SK-N-SH (cell line): ENCODE data around the gene IMPG1. TPM values are rescaled to one million over a fixed set of nuclear protein-coding genes. Genes with fewer than 3 reads are reported as not detected.

ENCODE experiments used
- CTCF ChIA-PET: fragments of 300-600, 350-600 bp; formaldehyde crosslinking; extraction: SDS; loops from one replicate; lab custom pipeline; 2021; lab: Yijun Ruan, JAX
- POLR2A ChIA-PET: fragments of 350-600 bp; sonication (Branson Sonifier 250); formaldehyde crosslinking; extraction: SDS; loops from one replicate; lab custom pipeline; 2020; ENCODE audit warnings: antibody characterized with exemption, inconsistent platforms; lab: Yijun Ruan, JAX
- DNase-seq: peaks from one replicate; pipeline ENCODE4 v3.0.0; 2012
- H2AFZ ChIP-seq: fragments of 200-600 bp; sonication (generic); 2 replicates; pipeline ENCODE4 v1.8.1; 2016; ENCODE audit warnings: antibody characterized with exemption, mild to moderate bottlenecking, low read depth
- H3F3A ChIP-seq: fragments of 200-600 bp; sonication (generic); replicated peaks from 2 replicates; pipeline ENCODE3; 2016; ENCODE audit warnings: antibody characterized with exemption, mild to moderate bottlenecking; ENCODE audit not compliant: insufficient read depth
- H3K27ac ChIP-seq, 2 experiments: fragments of 200-500 bp in 1 of 2; fragments of 200-600 bp in 1 of 2; sonication (Bioruptor generic) in 1 of 2; sonication (generic), shearing (Covaris generic) in 1 of 2; 2 replicates each; pipeline versions ENCODE4 v1.5.1 to v1.6.1; 2014 to 2016; ENCODE audit warnings: low read depth in 2 of 2, inconsistent platforms in 1 of 2, low read length in 1 of 2, mild to moderate bottlenecking in 1 of 2, mixed read lengths in 1 of 2
- H3K27me3 ChIP-seq: fragments of 200-600 bp; sonication (generic), shearing (Covaris generic); 2 replicates; pipeline ENCODE4 v1.6.1; 2016; ENCODE audit warnings: mixed run types; ENCODE audit not compliant: insufficient read depth
- H3K36me3 ChIP-seq, 2 experiments: fragments of 200-500 bp in 1 of 2; fragments of 200-600 bp in 1 of 2; sonication (Bioruptor generic) in 1 of 2; sonication (generic) in 1 of 2; replicated peaks in 1 of 2; 2 replicates each; pipeline versions ENCODE3 to v1.5.1; 2014 to 2016; ENCODE audit warnings: low read length in 1 of 2, mild to moderate bottlenecking in 1 of 2; ENCODE audit not compliant: insufficient read depth in 2 of 2, control insufficient read depth in 1 of 2
- H3K4me1 ChIP-seq, 2 experiments: fragments of 200-500 bp in 1 of 2; fragments of 200-600 bp in 1 of 2; sonication (Bioruptor generic) in 1 of 2; sonication (generic), shearing (Covaris generic) in 1 of 2; 2 replicates each; pipeline versions ENCODE4 v1.5.1 to v1.6.1; 2014 to 2016; ENCODE audit warnings: low read depth in 1 of 2, low read length in 1 of 2, mixed run types in 1 of 2; ENCODE audit not compliant: insufficient read depth in 2 of 2, control insufficient read depth in 1 of 2
- H3K4me2 ChIP-seq: fragments of 200-600 bp; sonication (generic), shearing (Covaris generic); 2 replicates; pipeline ENCODE4 v1.6.1; 2017; ENCODE audit warnings: mixed run types
- H3K4me3 ChIP-seq, 2 experiments: fragments of 200-500 bp in 1 of 2; fragments of 200-600 bp in 1 of 2; sonication (Bioruptor generic) in 1 of 2; sonication (generic), shearing (Covaris generic) in 1 of 2; 2 replicates each; pipeline versions ENCODE4 v1.5.1 to v1.8.1; 2014 to 2016; ENCODE audit warnings: low read depth in 2 of 2, inconsistent platforms in 1 of 2, low read length in 1 of 2, mild to moderate bottlenecking in 1 of 2, mixed read lengths in 1 of 2, moderate library complexity in 1 of 2
- H3K79me2 ChIP-seq: fragments of 200-600 bp; sonication (generic); 2 replicates; pipeline ENCODE4 v1.8.1; 2017; ENCODE audit warnings: mild to moderate bottlenecking; ENCODE audit not compliant: insufficient read depth
- H3K9ac ChIP-seq: fragments of 200-600 bp; sonication (generic); 2 replicates; pipeline ENCODE4 v1.6.1; 2017; ENCODE audit warnings: mixed run types
- H3K9me2 ChIP-seq: fragments of 200-600 bp; sonication (generic); 2 replicates; pipeline ENCODE4 v1.6.1; 2017; ENCODE audit warnings: mixed run types
- H3K9me3 ChIP-seq: fragments of 200-600 bp; sonication (generic); 2 replicates; pipeline ENCODE4 v1.6.1; 2017; ENCODE audit warnings: mixed run types, mild to moderate bottlenecking, moderate library complexity
- H4K20me1 ChIP-seq: fragments of 200-600 bp; sonication (generic); 2 replicates; pipeline ENCODE4 v1.6.1; 2017; ENCODE audit warnings: mild to moderate bottlenecking, mixed run types; ENCODE audit not compliant: insufficient read depth
- EZH2phosphoT487 ChIP-seq: fragments of 200-600 bp; sonication (generic); IDR thresholded peaks from 2 replicates; pipeline ENCODE4 v1.6.1; 2017; ENCODE audit warnings: low read depth, mixed run types, mild to moderate bottlenecking, antibody characterized with exemption, moderate library complexity, borderline replicate concordance
- FOXJ3 ChIP-seq: sonication (generic); formaldehyde crosslinking; IDR thresholded peaks from 2 replicates; pipeline ENCODE4 v1.5.1; 2020; ENCODE audit warnings: mild to moderate bottlenecking, missing genetic modification reagents
- MAX ChIP-seq: IDR thresholded peaks from 2 replicates; pipeline ENCODE4 v1.4.0; 2012; ENCODE audit warnings: low read depth
- MXI1 ChIP-seq: IDR thresholded peaks from 2 replicates; pipeline ENCODE4 v1.6.1; 2012; ENCODE audit warnings: mild to moderate bottlenecking, low read depth, low read length, improper control_type of control experiment
- NRF1 ChIP-seq: IDR thresholded peaks from 2 replicates; pipeline ENCODE4 v1.6.1; 2012; ENCODE audit warnings: low read depth, mild to moderate bottlenecking, low read length
- TAF1 ChIP-seq: IDR thresholded peaks from 2 replicates; pipeline ENCODE4 v1.6.1; 2012; ENCODE audit warnings: low read depth, mild to moderate bottlenecking, low read length, moderate library complexity, borderline replicate concordance
- USF1 ChIP-seq: IDR thresholded peaks from 2 replicates; pipeline ENCODE4 v1.4.0; 2012; ENCODE audit warnings: low read depth, borderline replicate concordance
- USF2 ChIP-seq: fragments of 150-350 bp; IDR thresholded peaks from 2 replicates; pipeline ENCODE4 v1.6.1; 2017; ENCODE audit warnings: antibody characterized with exemption, low read length, low read depth, borderline replicate concordance
- WGBS: methylation state at CpG from one replicate; pipeline ENCODE4 v1.1.6; 2017; ENCODE audit warnings: low lambda C conversion rate; 5-methylcytosine and 5-hydroxymethylcytosine counted together
- polyA plus RNA-seq, 3 experiments: library from polyadenylated mRNA; depleted of rRNA; stranded (reverse); fragments of >200 nt; gene quantifications; 2 replicates each; pipeline ENCODE4 v1.2.3, GENCODE V29; 2012

IMPG1 gene
- polyA plus RNA-seq, 1 of the 3 experiments (the other 2 are of a cell fraction), result not detected

- Histone ChIP-seq H3K27ac (no peak overlapping the region), H3K36me3 (no peaks in the 10 kb centered on the region), H3K4me1 (no peaks in the 10 kb centered on the region), H4K20me1 (no peaks in the 10 kb centered on the region), H3K27me3 (no peaks in the 10 kb centered on the region), H3K9ac (no peak overlapping the region), H2AFZ (no peak overlapping the region), H3F3A (no peaks in the 10 kb centered on the region), H3K4me2 (no peak overlapping the region), H3K4me3 (no peak overlapping the region), H3K9me2 (no peaks in the 10 kb centered on the region), H3K79me2 (no peaks in the 10 kb centered on the region), H3K9me3 (no peaks in the 10 kb centered on the region)
- ChIA-PET POLR2A (no interaction called here), CTCF (interaction anchor here (1.5 kb wide), 1 partner anchor 67 kb away, joined by 3 read pairs; no protein-coding TSS in a partner anchor)
- WGBS, result 29% methylated on average over 5 of the region's 5 CpGs
- no peak for DNase-seq
- no peak for TF ChIP-seq USF2
- no peak for TF ChIP-seq TAF1
- no peak for TF ChIP-seq EZH2phosphoT487
- TF ChIP-seq MAX, result no peak
- TF ChIP-seq NRF1, result no peak
- no peak for TF ChIP-seq FOXJ3 (CRISPR knock-in tag)
- no peak for TF ChIP-seq USF1
- no peak for TF ChIP-seq MXI1
Measured at GRCh38 chr6:76000629-76001028, 71.8 kb downstream of the IMPG1 start.

GRCh38 chr6:75997696-75998095 lies 74.8 kb downstream of the IMPG1 start:
- H3F3A ChIP-seq, result no peaks in the 10 kb centered on the region
- no peaks in the 10 kb centered on the region for H3K9me3 ChIP-seq
- no peaks in the 10 kb centered on the region for H3K4me1 ChIP-seq
- no peak overlapping the region for H3K4me2 ChIP-seq
- H3K79me2 ChIP-seq, result no peaks in the 10 kb centered on the region
- TF ChIP-seq NRF1, result no peak
- no peak for DNase-seq
- no peak overlapping the region for H3K4me3 ChIP-seq
- no peaks in the 10 kb centered on the region for H3K27me3 ChIP-seq
- H3K9ac ChIP-seq, result no peak overlapping the region
- no peak overlapping the region for H3K27ac ChIP-seq
- POLR2A ChIA-PET, result interaction anchor here (0.5 kb wide), 1 partner anchor 274 kb away, joined by 3 read pairs; no protein-coding TSS in a partner anchor
- no peaks in the 10 kb centered on the region for H3K9me2 ChIP-seq
- CTCF ChIA-PET, result no interaction called here
- WGBS, result 1% methylated on average over 3 of the region's 3 CpGs
- no peak overlapping the region for H2AFZ ChIP-seq
- no peaks in the 10 kb centered on the region for H4K20me1 ChIP-seq
- no peaks in the 10 kb centered on the region for H3K36me3 ChIP-seq
